Left ventricle myocardium inferior (tissue), 1 donor: ENCODE data around the gene GCDH. TPM values are rescaled to one million over a fixed set of nuclear protein-coding genes. Genes with fewer than 3 reads are reported as not detected.

ENCODE experiments used
- DNase-seq: peaks from one replicate; pipeline ENCODE4 v3.0.0-alpha.2; 2020
- H3K27ac ChIP-seq: fragments of 200-600 bp; replicated peaks from 2 replicates; pipeline ENCODE4 v1.8.0; 2021
- H3K27me3 ChIP-seq: fragments of 200-600 bp; 2 replicates; pipeline ENCODE4 v1.8.0; 2021; ENCODE audit warnings: low read depth
- H3K36me3 ChIP-seq: fragments of 200-600 bp; 2 replicates; pipeline ENCODE4 v1.8.0; 2021
- H3K4me1 ChIP-seq: fragments of 200-600 bp; 2 replicates; pipeline ENCODE4 v1.8.0; 2021
- H3K4me3 ChIP-seq: fragments of 200-600 bp; 2 replicates; pipeline ENCODE4 v1.8.0; 2021; ENCODE audit warnings: mild to moderate bottlenecking, moderate library complexity
- H3K9me3 ChIP-seq: fragments of 200-600 bp; replicated peaks from 2 replicates; pipeline ENCODE4 v1.8.0; 2021
- CTCF ChIP-seq: fragments of 200-600 bp; IDR thresholded peaks from 2 replicates; pipeline ENCODE4 v1.8.0; 2021; ENCODE audit warnings: antibody characterized with exemption, mild to moderate bottlenecking, borderline replicate concordance
- intact Hi-C: fragments of 100-400 bp; cut with micrococcal nuclease; formaldehyde crosslinking; loops from one replicate; pipeline ENCODE4 v1.11.0; 2022
- total RNA-seq: library from RNA; stranded (reverse); fragmentation: NEBNext Ultra II Directional; extraction: Animal tissue kit (Norgen Biotek cat#: 25700); gene quantifications from one replicate; pipeline ENCODE4 v1.2.1, GENCODE V29; 2021
- donor health status: DM: no; HTN: yes; CAD: no; lungs with severe emphysema.

GCDH gene
- total RNA-seq, 1 donor from 2014 or later = 41.8 TPM

- TF ChIP-seq CTCF = no peak
- peaks cover 41% of the 10 kb centered on the region for H3K36me3 ChIP-seq
Observed at GRCh38 chr19:12921047-12921446, 30.1 kb downstream of the GCDH start.

GRCh38 chr19:12922959-12923358 is 32.0 kb downstream of the GCDH start:
- TF ChIP-seq CTCF = no peak
- DNase-seq = no peak
- Histone ChIP-seq H3K4me1 (peaks cover 5% of the 10 kb centered on the region), H3K27ac (no peak overlapping the region), H3K4me3 (no peak overlapping the region), H3K27me3 (no peaks in the 10 kb centered on the region), H3K9me3 (no peaks in the 10 kb centered on the region), H3K36me3 (peaks cover 60% of the 10 kb centered on the region)
- intact Hi-C loops = no loop called here

More at GRCh38 chr19:12921047-12921446, 30.1 kb downstream of the GCDH start:
- no peak overlapping the region for H3K4me3 ChIP-seq
- intact Hi-C loops = no loop called here
- no peaks in the 10 kb centered on the region for H3K27me3 ChIP-seq
- no peak for DNase-seq
- peaks cover 5% of the 10 kb centered on the region for H3K4me1 ChIP-seq
- no peaks in the 10 kb centered on the region for H3K9me3 ChIP-seq
- no peak overlapping the region for H3K27ac ChIP-seq

GRCh38 chr19:12924621-12925310 is 33.8 kb downstream of the GCDH start:
- Histone ChIP-seq H3K4me1 (no peaks in the 10 kb centered on the region), H3K9me3 (no peaks in the 10 kb centered on the region), H3K36me3 (peaks cover 78% of the 10 kb centered on the region), H3K4me3 (no peak overlapping the region), H3K27ac (no peak overlapping the region), H3K27me3 (no peaks in the 10 kb centered on the region)
- intact Hi-C loops = no loop called here
- no peak for TF ChIP-seq CTCF
- no peak for DNase-seq

DNA sequence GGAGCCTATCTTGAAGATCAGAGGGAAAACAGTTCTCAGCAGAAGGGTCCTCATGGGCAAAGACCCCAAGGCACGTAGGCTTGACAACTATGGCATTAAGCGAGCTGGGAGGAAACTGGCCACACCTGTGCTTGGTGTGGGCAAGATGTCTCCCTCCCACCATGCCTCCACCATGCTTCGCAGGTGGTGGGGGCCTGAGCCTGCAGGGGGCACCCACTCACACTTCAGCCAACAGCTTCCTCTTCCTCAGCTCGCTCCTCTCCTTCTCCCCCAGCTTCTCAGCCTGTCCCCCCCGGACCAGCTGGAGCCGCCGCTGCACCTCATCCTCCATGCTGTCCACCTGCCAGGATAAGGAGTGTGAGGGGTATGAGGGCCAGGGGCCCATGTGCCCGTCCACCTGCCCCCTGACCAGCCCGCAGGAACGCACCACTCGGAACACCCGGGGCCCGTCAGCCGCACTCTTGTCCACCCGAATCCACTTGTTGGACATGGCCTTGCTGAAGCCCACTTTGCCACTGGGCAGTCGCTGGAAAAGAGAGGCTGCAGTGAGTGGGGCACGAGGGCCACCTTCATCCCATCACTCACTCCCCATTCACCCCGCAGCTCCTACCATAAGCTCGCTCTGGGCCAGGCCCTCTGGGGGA is 39.2 kb downstream of the GCDH start:
- Histone ChIP-seq H3K36me3 (peaks cover 59% of the 10 kb centered on the region), H3K27me3 (no peaks in the 10 kb centered on the region)
- intact Hi-C loops = no loop called here

More for the DNA sequence above, 39.2 kb downstream of the GCDH start:
- Histone ChIP-seq H3K4me3 (no peak overlapping the region), H3K4me1 (peaks cover 24% of the 10 kb centered on the region), H3K9me3 (no peaks in the 10 kb centered on the region), H3K27ac (no peak overlapping the region)
- no peak for DNase-seq
- TF ChIP-seq CTCF = no peak
